GM13976 (cell line): Measurements from ENCODE around the gene AAK1.

Experiments
- DNase-seq: peaks from one replicate; pipeline ENCODE4 v3.0.0; 2012; ENCODE audit warnings: low spot score
- CTCF ChIP-seq: IDR thresholded peaks from 2 replicates; pipeline ENCODE4 v1.5.1; 2012; ENCODE audit warnings: borderline replicate concordance, mild to moderate bottlenecking; ENCODE audit not compliant: insufficient read depth; ENCODE audit errors: extremely low read depth, missing control alignments, control extremely low read depth
- in situ Hi-C: fragments of 300-500 bp; cut with MboI; formaldehyde crosslinking; loops from one replicate; pipeline ENCODE4 v1.12.0; 2022; ENCODE audit warnings: low sequenced_read_pairs, mixed read lengths, inconsistent platforms; ENCODE audit not compliant: unreplicated experiment

AAK1 gene

GRCh38 chr2:69638630-69639029 is 4.9 kb downstream of the AAK1 start:
- in situ Hi-C loops: no loop called here

GRCh38 chr2:69637923-69638322 is 5.6 kb downstream of the AAK1 start:
- in situ Hi-C loops: no loop called here
- no peak for TF ChIP-seq CTCF

More at GRCh38 chr2:69638630-69639029, 4.9 kb downstream of the AAK1 start:
- no peak for TF ChIP-seq CTCF
- no peak for DNase-seq

GRCh38 chr2:69636395-69636794 is 7.1 kb downstream of the AAK1 start:
- DNase-seq: no peak
- no peak for TF ChIP-seq CTCF
- in situ Hi-C loops: no loop called here

More at GRCh38 chr2:69637923-69638322, 5.6 kb downstream of the AAK1 start:
- DNase-seq: no peak

- no peak for TF ChIP-seq CTCF
- in situ Hi-C loops: no loop called here
- DNase-seq: no peak
Observed at GRCh38 chr2:69635432-69635831, 8.1 kb downstream of the AAK1 start.

GRCh38 chr2:69634196-69634821 is 9.2 kb downstream of the AAK1 start:
- no peak for TF ChIP-seq CTCF
- in situ Hi-C loops: no loop called here
- no peak for DNase-seq

GRCh38 chr2:69631402-69631801 is 12.1 kb downstream of the AAK1 start:
- no peak for DNase-seq
- in situ Hi-C loops: no loop called here
- TF ChIP-seq CTCF: no peak
